HepG2 (cell line): Measurements from ENCODE around the gene DQX1. TPM values are rescaled to one million over a fixed set of nuclear protein-coding genes. Genes with fewer than 3 reads are reported as not detected.

ENCODE experiments used
- MTF2 ChIP-seq: sonication (generic); formaldehyde crosslinking; IDR thresholded peaks from 2 replicates; pipeline ENCODE4 v1.5.0; 2020; ENCODE audit warnings: missing genetic modification reagents, borderline replicate concordance
- polyA plus RNA-seq, 8 experiments: library from polyadenylated mRNA; depleted of rRNA in 3 of 8; stranded (reverse) in 7 of 8; unstranded in 1 of 8; fragments of >200 nt; fragmentation: Illumina TruSeq in 4 of 8; extraction: Trizol in 4 of 8; gene quantifications; 2 replicates each; pipeline versions ENCODE4 v1.2.1 to v1.2.3, GENCODE V29; 2011 to 2016; ENCODE audit warnings: low read depth in 4 of 8, missing spikeins in 1 of 8, mixed read lengths in 1 of 8; ENCODE audit not compliant: insufficient read depth in 1 of 8
- total RNA-seq, 5 experiments: library from RNA; depleted of rRNA; stranded (reverse); fragments of >200 nt; fragmentation: Illumina TruSeq; extraction: Trizol; gene quantifications; 2 replicates each; pipeline ENCODE4 v1.2.3, GENCODE V29; 2016; ENCODE audit warnings: low read depth in 1 of 5
- TF ChIP-seq, protein P1 (sequence below): IDR thresholded peaks from 2 replicates; pipeline ENCODE4 v1.6.1; 2016; ENCODE audit warnings: control low read depth
- TF ChIP-seq, protein P2 (sequence below): IDR thresholded peaks from 2 replicates; pipeline ENCODE4 v1.6.1; 2016; ENCODE audit warnings: missing compliant biosample characterization, missing genetic modification reagents, borderline replicate concordance
- TF ChIP-seq, protein P3 (sequence below): sonication (generic); formaldehyde crosslinking; IDR thresholded peaks from 2 replicates; pipeline ENCODE4 v1.8.1; 2023; ENCODE audit warnings: mild to moderate bottlenecking, moderate library complexity, missing genetic modification reagents
- TF ChIP-seq, protein P4 (sequence below), 2 experiments: sonication (generic) in 1 of 2; formaldehyde crosslinking in 1 of 2; IDR thresholded peaks; 2 replicates each; pipeline versions ENCODE4 v1.6.1 to v1.9.0; 2014 to 2022; ENCODE audit warnings: antibody characterized with exemption in 1 of 2, borderline replicate concordance in 1 of 2, inconsistent platforms in 1 of 2, low read depth in 1 of 2, missing genetic modification reagents in 1 of 2
- TF ChIP-seq, protein P5 (sequence below): sonication (generic); formaldehyde crosslinking; IDR thresholded peaks from 2 replicates; pipeline ENCODE4 v1.4.0; 2020; ENCODE audit warnings: missing genetic modification reagents
- TF ChIP-seq, protein P6 (sequence below): fragments of 450-650 bp; IDR thresholded peaks from 2 replicates; pipeline ENCODE4 v1.6.1; 2016
- TF ChIP-seq, protein P7 (sequence below): sonication (generic); formaldehyde crosslinking; IDR thresholded peaks from 2 replicates; pipeline ENCODE4 v1.5.0; 2020; ENCODE audit warnings: mild to moderate bottlenecking, missing genetic modification reagents
- TF ChIP-seq, protein P8 (sequence below): sonication (generic); formaldehyde crosslinking; IDR thresholded peaks from 2 replicates; pipeline ENCODE4 v1.8.1; 2023; ENCODE audit warnings: mild to moderate bottlenecking, missing genetic modification reagents

DQX1 gene
- total and polyA plus RNA-seq, 2 of the 13 experiments (the other 11 are each of a cell fraction or from before 2014, with no cell fraction given): 27.6 to 89.8 TPM

DNA sequence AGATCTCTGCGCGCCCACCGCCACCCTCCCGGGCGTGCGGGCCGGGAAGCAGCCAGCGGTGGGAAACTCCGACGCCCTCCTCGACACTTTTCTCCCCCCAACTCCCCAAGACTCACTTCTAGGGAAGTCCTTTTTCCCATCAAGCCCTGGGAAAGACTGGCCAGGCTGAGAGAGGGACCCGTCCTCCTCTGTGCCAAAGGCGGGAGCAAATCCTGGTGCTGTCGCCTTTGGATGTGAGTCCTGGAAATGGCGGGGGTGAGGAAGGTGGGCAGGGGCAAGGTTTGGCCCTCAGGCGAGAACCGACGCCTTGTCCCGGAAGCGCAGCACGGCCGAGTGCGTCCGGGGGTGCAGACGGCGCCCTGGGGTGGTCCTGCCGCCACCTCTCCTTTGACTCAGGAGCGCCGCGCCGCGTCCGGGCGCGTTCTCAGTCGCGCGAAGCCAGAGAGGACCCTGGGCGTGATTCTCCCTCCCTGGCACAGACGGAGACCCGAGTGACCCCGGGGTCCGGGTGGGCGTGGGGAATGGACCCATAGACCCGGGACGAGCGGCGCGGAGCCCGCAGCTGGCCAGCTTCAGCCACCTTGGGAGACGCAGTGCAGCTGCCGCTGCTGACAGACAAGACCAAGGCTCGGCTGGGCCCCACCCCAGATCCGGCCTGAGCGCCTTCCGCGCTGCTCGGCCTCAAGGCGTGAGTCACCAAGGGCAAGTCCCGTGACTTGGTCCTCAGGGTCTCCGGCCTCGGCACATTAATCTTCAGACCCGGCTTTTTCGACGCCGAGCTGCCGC, 23.1 kb downstream of the DQX1 start (continued):
- TF ChIP-seq, protein P1, sequence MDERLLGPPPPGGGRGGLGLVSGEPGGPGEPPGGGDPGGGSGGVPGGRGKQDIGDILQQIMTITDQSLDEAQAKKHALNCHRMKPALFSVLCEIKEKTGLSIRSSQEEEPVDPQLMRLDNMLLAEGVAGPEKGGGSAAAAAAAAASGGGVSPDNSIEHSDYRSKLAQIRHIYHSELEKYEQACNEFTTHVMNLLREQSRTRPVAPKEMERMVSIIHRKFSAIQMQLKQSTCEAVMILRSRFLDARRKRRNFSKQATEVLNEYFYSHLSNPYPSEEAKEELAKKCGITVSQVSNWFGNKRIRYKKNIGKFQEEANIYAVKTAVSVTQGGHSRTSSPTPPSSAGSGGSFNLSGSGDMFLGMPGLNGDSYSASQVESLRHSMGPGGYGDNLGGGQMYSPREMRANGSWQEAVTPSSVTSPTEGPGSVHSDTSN (CRISPR knock-in tag): no peak
- TF ChIP-seq, protein P2, sequence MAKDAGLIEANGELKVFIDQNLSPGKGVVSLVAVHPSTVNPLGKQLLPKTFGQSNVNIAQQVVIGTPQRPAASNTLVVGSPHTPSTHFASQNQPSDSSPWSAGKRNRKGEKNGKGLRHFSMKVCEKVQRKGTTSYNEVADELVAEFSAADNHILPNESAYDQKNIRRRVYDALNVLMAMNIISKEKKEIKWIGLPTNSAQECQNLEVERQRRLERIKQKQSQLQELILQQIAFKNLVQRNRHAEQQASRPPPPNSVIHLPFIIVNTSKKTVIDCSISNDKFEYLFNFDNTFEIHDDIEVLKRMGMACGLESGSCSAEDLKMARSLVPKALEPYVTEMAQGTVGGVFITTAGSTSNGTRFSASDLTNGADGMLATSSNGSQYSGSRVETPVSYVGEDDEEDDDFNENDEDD: peak; percentile 10; the same call in 1 of the 2 replicates
- peak; percentile 62; the same call in 1 of the 2 replicates for TF ChIP-seq MTF2 (CRISPR knock-in tag)
- TF ChIP-seq, protein P3, sequence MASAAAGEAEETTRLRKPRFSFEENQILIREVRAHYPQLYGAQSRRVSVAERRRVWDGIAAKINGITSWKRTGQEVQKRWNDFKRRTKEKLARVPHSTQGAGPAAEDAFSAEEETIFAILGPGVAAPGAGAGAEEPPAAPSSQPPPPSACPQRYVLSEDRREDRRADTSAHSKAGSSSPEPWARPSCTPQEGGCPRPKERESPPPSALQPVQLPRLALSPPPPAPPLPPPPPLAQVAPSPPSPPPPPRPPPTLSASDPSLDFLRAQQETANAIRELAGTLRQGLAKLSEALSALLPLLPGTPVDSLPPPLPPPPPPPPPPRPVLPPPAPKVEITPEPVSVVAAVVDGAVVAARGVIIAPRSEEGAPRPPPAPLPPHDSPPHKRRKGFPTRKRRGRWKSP (CRISPR knock-in tag): peak; percentile 94
- TF ChIP-seq, protein P4, sequence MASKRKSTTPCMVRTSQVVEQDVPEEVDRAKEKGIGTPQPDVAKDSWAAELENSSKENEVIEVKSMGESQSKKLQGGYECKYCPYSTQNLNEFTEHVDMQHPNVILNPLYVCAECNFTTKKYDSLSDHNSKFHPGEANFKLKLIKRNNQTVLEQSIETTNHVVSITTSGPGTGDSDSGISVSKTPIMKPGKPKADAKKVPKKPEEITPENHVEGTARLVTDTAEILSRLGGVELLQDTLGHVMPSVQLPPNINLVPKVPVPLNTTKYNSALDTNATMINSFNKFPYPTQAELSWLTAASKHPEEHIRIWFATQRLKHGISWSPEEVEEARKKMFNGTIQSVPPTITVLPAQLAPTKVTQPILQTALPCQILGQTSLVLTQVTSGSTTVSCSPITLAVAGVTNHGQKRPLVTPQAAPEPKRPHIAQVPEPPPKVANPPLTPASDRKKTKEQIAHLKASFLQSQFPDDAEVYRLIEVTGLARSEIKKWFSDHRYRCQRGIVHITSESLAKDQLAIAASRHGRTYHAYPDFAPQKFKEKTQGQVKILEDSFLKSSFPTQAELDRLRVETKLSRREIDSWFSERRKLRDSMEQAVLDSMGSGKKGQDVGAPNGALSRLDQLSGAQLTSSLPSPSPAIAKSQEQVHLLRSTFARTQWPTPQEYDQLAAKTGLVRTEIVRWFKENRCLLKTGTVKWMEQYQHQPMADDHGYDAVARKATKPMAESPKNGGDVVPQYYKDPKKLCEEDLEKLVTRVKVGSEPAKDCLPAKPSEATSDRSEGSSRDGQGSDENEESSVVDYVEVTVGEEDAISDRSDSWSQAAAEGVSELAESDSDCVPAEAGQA (IDR thresholded peaks at IDR 0.05; ENCODE audit: low read depth): peak; percentile 16; the same call in 1 of the 2 replicates
- TF ChIP-seq, protein P4 (CRISPR knock-in tag; IDR thresholded peaks at IDR 0.05; ENCODE audit: borderline replicate concordance): no peak; the same call in 1 of the 2 replicates
- TF ChIP-seq, protein P5, sequence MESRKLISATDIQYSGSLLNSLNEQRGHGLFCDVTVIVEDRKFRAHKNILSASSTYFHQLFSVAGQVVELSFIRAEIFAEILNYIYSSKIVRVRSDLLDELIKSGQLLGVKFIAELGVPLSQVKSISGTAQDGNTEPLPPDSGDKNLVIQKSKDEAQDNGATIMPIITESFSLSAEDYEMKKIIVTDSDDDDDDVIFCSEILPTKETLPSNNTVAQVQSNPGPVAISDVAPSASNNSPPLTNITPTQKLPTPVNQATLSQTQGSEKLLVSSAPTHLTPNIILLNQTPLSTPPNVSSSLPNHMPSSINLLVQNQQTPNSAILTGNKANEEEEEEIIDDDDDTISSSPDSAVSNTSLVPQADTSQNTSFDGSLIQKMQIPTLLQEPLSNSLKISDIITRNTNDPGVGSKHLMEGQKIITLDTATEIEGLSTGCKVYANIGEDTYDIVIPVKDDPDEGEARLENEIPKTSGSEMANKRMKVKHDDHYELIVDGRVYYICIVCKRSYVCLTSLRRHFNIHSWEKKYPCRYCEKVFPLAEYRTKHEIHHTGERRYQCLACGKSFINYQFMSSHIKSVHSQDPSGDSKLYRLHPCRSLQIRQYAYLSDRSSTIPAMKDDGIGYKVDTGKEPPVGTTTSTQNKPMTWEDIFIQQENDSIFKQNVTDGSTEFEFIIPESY: no peak
- TF ChIP-seq, protein P6, sequence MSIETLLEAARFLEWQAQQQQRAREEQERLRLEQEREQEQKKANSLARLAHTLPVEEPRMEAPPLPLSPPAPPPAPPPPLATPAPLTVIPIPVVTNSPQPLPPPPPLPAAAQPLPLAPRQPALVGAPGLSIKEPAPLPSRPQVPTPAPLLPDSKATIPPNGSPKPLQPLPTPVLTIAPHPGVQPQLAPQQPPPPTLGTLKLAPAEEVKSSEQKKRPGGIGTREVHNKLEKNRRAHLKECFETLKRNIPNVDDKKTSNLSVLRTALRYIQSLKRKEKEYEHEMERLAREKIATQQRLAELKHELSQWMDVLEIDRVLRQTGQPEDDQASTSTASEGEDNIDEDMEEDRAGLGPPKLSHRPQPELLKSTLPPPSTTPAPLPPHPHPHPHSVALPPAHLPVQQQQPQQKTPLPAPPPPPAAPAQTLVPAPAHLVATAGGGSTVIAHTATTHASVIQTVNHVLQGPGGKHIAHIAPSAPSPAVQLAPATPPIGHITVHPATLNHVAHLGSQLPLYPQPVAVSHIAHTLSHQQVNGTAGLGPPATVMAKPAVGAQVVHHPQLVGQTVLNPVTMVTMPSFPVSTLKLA: no peak
- TF ChIP-seq, protein P7, sequence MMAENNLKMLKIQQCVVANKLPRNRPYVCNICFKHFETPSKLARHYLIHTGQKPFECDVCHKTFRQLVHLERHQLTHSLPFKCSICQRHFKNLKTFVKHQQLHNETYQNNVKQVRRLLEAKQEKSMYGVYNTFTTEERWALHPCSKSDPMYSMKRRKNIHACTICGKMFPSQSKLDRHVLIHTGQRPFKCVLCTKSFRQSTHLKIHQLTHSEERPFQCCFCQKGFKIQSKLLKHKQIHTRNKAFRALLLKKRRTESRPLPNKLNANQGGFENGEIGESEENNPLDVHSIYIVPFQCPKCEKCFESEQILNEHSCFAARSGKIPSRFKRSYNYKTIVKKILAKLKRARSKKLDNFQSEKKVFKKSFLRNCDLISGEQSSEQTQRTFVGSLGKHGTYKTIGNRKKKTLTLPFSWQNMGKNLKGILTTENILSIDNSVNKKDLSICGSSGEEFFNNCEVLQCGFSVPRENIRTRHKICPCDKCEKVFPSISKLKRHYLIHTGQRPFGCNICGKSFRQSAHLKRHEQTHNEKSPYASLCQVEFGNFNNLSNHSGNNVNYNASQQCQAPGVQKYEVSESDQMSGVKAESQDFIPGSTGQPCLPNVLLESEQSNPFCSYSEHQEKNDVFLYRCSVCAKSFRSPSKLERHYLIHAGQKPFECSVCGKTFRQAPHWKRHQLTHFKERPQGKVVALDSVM (CRISPR knock-in tag): peak; percentile 34
- TF ChIP-seq, protein P8, sequence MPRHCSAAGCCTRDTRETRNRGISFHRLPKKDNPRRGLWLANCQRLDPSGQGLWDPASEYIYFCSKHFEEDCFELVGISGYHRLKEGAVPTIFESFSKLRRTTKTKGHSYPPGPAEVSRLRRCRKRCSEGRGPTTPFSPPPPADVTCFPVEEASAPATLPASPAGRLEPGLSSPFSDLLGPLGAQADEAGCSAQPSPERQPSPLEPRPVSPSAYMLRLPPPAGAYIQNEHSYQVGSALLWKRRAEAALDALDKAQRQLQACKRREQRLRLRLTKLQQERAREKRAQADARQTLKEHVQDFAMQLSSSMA: no peak
